OCI-LY1 (cell line): ENCODE results near the gene RAPGEF5.

ENCODE experiments used
- H2AFZ ChIP-seq: fragments of 200-600 bp; sonication (generic), shearing (Covaris generic); 2 replicates; pipeline ENCODE4 v1.6.0; 2014; ENCODE audit warnings: antibody characterized with exemption, mild to moderate bottlenecking, low read length
- H3F3A ChIP-seq: fragments of 200-600 bp; sonication (generic), shearing (Covaris generic); 2 replicates; pipeline ENCODE4 v1.6.0; 2014; ENCODE audit warnings: mild to moderate bottlenecking, antibody characterized with exemption, low read length, moderate library complexity; ENCODE audit not compliant: insufficient read depth
- H3K27ac ChIP-seq: fragments of 200-600 bp; sonication (generic); 2 replicates; pipeline ENCODE4 v1.5.1; 2014; ENCODE audit warnings: low read length, mixed run types, mild to moderate bottlenecking, low read depth; ENCODE audit not compliant: poor library complexity, severe bottlenecking
- H3K27me3 ChIP-seq: fragments of 200-600 bp; sonication (generic); 2 replicates; pipeline ENCODE4 v1.6.0; 2014; ENCODE audit warnings: antibody characterized with exemption, mild to moderate bottlenecking, low read length, moderate library complexity; ENCODE audit not compliant: insufficient read depth
- H3K36me3 ChIP-seq: fragments of 200-600 bp; sonication (generic); 2 replicates; pipeline ENCODE4 v1.6.1; 2014; ENCODE audit warnings: mild to moderate bottlenecking, antibody characterized with exemption, low read length, moderate library complexity, mixed read lengths; ENCODE audit not compliant: insufficient read depth
- H3K4me1 ChIP-seq: fragments of 200-600 bp; sonication (generic); 2 replicates; pipeline ENCODE4 v1.5.1; 2014; ENCODE audit warnings: mild to moderate bottlenecking, low read length, moderate library complexity; ENCODE audit not compliant: insufficient read depth, severe bottlenecking
- H3K4me2 ChIP-seq: fragments of 200-600 bp; sonication (generic), shearing (Covaris generic); 2 replicates; pipeline ENCODE4 v1.6.1; 2014; ENCODE audit warnings: low read length
- H3K4me3 ChIP-seq: fragments of 200-600 bp; sonication (generic); 2 replicates; pipeline ENCODE4 v1.5.1; 2014; ENCODE audit warnings: low read length, low read depth, mild to moderate bottlenecking, mixed read lengths; ENCODE audit not compliant: poor library complexity, severe bottlenecking
- H3K79me2 ChIP-seq: fragments of 200-600 bp; shearing (Covaris generic); 2 replicates; pipeline ENCODE4 v1.6.1; 2016; ENCODE audit warnings: mixed run types, low read length, mixed read lengths; ENCODE audit not compliant: insufficient read depth
- H3K9ac ChIP-seq: fragments of 200-600 bp; sonication (generic), shearing (Covaris generic); 2 replicates; pipeline ENCODE4 v1.6.1; 2014; ENCODE audit warnings: mild to moderate bottlenecking, low read length, mixed read lengths
- H3K9me2 ChIP-seq: fragments of 200-600 bp; sonication (generic), shearing (Covaris generic); 2 replicates; pipeline ENCODE4 v1.6.1; 2014; ENCODE audit warnings: low read depth, mild to moderate bottlenecking, low read length, mixed read lengths
- H3K9me3 ChIP-seq: fragments of 200-600 bp; shearing (Covaris generic); 2 replicates; pipeline ENCODE4 v1.6.1; 2014; ENCODE audit warnings: low read length, mixed read lengths
- H4K20me1 ChIP-seq: fragments of 200-600 bp; sonication (generic), shearing (Covaris generic); 2 replicates; pipeline ENCODE4 v1.6.0; 2016; ENCODE audit warnings: mild to moderate bottlenecking, low read length; ENCODE audit not compliant: insufficient read depth
- CTCF ChIP-seq: fragments of 200-600 bp; sonication (generic), shearing (Covaris generic); IDR thresholded peaks from 2 replicates; pipeline ENCODE4 v1.5.1; 2017; ENCODE audit warnings: mild to moderate bottlenecking, antibody characterized with exemption, low read length, moderate library complexity, mixed read lengths
- EZH2 ChIP-seq: fragments of 200-600 bp; sonication (generic), shearing (Covaris generic); IDR thresholded peaks from 2 replicates; pipeline ENCODE4 v1.8.0; 2017; ENCODE audit warnings: borderline replicate concordance, mixed run types, mild to moderate bottlenecking, antibody characterized with exemption, low read length, moderate library complexity, mixed read lengths

Gene RAPGEF5

GRCh38 chr7:22270371-22270770 lies 86.6 kb downstream of the RAPGEF5 start:
- no peak for TF ChIP-seq CTCF
- TF ChIP-seq EZH2 = no peak
- Histone ChIP-seq H3F3A (no peaks in the 10 kb centered on the region), H3K4me2 (no peak overlapping the region), H2AFZ (no peak overlapping the region), H3K27ac (no peak overlapping the region), H3K9ac (no peak overlapping the region), H3K27me3 (no peaks in the 10 kb centered on the region), H3K9me2 (no peaks in the 10 kb centered on the region), H4K20me1 (no peaks in the 10 kb centered on the region), H3K4me3 (no peak overlapping the region), H3K4me1 (peaks cover 10% of the 10 kb centered on the region), H3K79me2 (no peaks in the 10 kb centered on the region), H3K9me3 (no peaks in the 10 kb centered on the region), H3K36me3 (peaks cover 18% of the 10 kb centered on the region)

- peaks cover 10% of the 10 kb centered on the region for H3K4me1 ChIP-seq
- H3K9me3 ChIP-seq = no peaks in the 10 kb centered on the region
- no peaks in the 10 kb centered on the region for H3K9me2 ChIP-seq
- H3F3A ChIP-seq = no peaks in the 10 kb centered on the region
- no peak for TF ChIP-seq EZH2
- H3K4me3 ChIP-seq = no peak overlapping the region
- no peaks in the 10 kb centered on the region for H3K79me2 ChIP-seq
- H3K27me3 ChIP-seq = no peaks in the 10 kb centered on the region
- H3K9ac ChIP-seq = no peak overlapping the region
- H2AFZ ChIP-seq = no peak overlapping the region
- peaks cover 18% of the 10 kb centered on the region for H3K36me3 ChIP-seq
- H3K4me2 ChIP-seq = no peak overlapping the region
- H3K27ac ChIP-seq = no peak overlapping the region
- H4K20me1 ChIP-seq = no peaks in the 10 kb centered on the region
Measured at GRCh38 chr7:22269963-22270362, 87.0 kb downstream of the RAPGEF5 start.

- peak overlapping the region; percentile 17 for H3K27ac ChIP-seq
Measured at GRCh38 chr7:22268884-22269421, 88.0 kb downstream of the RAPGEF5 start.

More at GRCh38 chr7:22268884-22269421, 88.0 kb downstream of the RAPGEF5 start:
- Histone ChIP-seq H3K9me3 (no peaks in the 10 kb centered on the region), H2AFZ (no peak overlapping the region), H3K36me3 (peaks cover 21% of the 10 kb centered on the region), H3K4me1 (peaks cover 10% of the 10 kb centered on the region), H3F3A (no peaks in the 10 kb centered on the region), H3K79me2 (no peaks in the 10 kb centered on the region), H3K27me3 (no peaks in the 10 kb centered on the region), H3K4me3 (no peak overlapping the region), H3K4me2 (peak overlapping the region; percentile 13; the same call in 1 of the 2 replicates), H3K9me2 (no peaks in the 10 kb centered on the region), H3K9ac (no peak overlapping the region), H4K20me1 (no peaks in the 10 kb centered on the region)
- TF ChIP-seq CTCF (no peak), EZH2 (no peak)
